ENCODE measurements around the gene FREY1.

- no peak for TF ChIP-seq POLR2AphosphoS5 (IDR thresholded peaks at IDR 0.05; ENCODE audit: insufficient read depth in 1 of 2, low read depth in 1 of 2)
- no peak for TF ChIP-seq CTCF (IDR thresholded peaks at IDR 0.05)
- TF ChIP-seq POLR2A (IDR thresholded peaks at IDR 0.05): no peak
Observed at GRCh38 chr11:45935349-45936064, 28.4 kb upstream of the FREY1 start.
